NAMALWA (cell line): ENCODE results near the gene ABCC10.

Experiments
- DNase-seq: peaks from one replicate; pipeline ENCODE4 v3.0.0-alpha.2; 2015; ENCODE audit warnings: low spot score

Gene ABCC10

DNA sequence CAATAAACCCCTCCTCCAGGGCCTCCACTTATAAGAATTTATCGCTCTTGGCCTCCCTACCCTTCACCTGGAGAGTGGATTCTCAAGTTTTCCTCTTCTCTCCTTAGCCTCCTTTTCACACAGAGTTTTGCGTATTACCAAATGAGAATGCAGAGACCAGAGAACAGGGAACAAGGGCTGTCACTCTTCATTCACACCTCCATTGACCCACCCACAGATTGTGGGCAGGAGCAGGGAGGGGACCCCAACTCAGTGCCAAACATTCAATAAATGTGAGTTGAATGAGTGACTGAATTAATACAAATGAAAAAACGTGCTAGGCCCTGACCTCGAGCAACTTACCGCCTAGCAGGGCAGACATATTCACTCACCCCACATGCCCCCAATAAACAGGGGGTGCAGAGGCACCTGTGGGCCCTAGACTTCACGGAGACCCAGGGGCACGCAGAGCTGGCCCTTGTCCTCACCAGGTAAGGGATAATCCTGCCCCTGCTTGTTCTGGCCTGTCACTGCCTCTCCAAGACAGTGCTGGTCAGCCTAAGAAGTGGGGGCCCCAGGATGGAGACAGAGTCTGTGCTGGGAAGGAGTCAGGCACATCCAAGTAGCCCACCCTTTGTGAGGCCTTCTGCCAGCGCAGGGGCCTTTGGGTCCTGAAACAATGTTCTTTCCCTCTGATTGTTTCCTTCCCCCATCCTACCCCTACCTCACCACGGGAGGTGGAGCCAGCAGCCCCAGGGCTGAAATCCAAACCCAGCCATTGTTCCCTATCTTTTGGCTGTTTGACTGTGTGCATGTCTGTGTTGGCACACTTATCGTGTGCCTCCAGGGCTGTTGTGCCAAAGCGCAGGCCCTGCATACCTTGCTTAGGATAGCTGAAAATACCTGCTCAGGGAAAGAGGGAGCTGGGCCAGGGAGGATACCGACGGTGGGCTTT lies 41.7 kb downstream of the ABCC10 start:
- no peak for DNase-seq

DNA sequence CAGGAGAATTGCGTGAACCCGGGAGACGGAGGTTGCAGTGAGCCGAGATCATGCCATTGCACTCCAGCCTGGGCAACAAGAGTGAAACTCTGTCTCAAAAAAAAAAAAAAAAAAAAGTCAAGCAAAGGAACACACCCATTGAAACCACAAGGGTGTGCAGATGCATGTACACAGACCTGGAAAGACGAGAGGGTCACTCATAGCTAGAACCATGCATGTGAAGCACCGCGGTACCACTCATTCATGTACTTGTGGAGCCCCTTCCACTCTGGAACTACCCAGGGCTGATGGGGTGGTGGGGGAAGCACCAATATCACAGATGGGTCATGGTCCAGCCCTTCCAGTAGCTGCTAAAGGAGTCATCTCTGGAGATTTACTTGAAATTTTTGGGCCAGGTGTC lies 42.6 kb downstream of the ABCC10 start:
- no peak for DNase-seq

DNA sequence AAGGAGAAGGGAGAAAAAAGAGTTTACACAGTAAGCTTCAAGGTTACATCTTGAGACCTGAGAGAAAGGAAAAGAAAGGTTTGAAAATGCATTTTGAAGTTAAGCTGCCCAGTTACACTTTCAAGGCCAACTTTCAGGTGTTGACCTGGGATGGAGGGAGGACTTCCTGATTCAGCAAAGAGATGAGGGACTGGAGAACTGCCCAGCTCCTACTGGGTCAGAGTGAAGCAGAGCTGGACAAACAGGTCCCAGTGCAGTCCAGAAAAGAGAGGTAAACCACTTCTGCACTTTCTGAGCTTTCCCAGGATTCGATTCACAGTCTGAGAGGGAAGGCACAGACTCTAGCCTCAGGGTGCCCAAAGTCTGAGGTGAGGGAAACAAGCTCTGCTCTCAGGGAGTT lies 44.1 kb downstream of the ABCC10 start:
- DNase-seq = no peak

DNA sequence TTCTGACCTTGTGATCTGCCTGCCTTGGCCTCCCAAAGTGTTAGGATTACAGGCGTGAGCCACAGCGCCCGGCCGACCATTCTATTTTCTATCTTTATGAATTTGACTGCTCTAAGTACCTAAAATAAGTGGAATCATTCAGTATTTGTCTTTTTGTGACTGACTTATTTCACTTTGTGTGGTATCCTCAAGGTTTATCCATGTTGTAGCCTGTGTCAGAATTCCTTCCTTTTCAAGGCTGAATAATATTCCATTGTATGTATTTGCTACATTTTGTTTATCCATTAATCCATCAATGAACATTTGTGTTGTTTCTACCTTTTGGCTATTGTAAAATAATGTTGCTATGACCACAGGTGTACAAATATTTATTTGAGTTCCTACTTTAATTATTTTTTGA lies 45.2 kb downstream of the ABCC10 start:
- no peak for DNase-seq

DNA sequence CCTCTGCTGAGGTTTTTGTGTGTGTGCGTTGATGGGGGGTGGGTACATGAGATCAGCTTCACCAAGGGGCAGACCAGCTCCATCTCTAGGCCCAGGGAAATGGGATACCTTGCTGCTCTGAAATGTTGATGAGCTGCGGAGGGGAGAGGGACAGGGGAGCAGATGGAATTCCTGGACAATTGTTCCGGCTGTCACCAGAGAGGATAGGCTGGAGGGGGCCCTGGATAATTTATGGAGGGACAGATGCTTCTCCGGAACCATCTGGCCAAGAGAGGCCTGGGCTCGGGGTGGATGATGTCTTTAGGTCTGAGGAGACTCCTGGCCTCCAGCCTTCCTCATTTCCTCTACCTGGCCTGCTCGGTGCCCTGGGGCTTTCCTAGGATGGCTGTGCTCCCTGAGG lies 48.2 kb downstream of the ABCC10 start:
- DNase-seq = no peak

DNA sequence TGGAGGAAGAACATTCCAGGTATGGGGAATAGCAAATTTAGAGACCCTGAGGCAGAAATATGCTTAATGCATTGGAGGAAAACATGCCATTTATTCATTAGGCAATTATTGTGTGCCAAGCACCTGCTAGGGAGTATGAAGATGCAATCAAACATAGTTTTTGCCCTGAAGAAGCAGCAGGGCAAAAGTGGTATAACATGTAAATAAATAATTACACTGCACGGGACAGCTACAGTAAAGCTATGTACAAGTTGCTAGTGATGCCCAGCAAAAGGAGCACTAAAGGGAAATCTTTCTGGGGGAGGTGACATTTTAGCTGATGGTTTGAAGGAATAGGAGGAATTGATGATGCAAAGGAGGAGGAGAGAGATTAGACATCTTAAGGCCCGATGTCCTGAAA lies 49.4 kb downstream of the ABCC10 start:
- peak; percentile 67 for DNase-seq

DNA sequence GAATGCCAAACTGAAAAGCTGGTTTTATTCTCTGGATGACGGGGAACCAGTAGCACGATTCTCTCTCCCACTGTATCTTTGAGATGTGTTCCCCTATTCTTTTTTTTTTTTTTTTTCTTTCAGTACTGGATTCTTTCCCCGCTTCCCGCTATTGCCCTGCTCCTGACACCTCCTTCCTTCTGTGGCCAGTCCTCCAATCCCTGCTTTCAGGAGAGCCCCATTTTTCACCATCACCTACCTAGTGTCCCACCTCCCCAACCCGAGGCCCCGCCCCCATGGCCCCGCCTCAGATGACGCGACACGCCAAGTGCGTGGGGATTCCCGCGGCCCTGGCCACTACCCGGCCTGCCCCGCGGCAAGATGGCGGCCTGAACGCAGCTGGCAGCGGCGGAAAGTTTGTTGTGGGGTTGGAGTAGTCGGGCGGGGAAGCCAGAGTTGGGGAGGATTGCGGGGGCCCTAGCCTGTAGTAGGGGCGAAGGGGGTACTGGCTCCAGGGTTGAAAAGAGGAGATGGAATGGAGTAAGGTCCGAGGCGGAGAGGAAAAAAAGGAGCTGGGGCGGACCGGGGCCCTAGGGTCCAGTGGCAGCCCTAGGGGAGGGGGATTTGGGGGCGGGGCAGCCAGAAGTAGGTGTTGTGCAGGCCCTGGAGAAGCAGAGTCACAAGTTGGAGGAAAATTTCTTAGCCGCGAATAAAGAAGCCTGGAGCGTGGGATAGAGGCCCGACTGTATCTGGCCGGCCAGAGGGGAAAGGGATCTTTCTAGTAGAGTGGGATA lies 50.1 kb downstream of the ABCC10 start, which contains the start of gene TJAP1:
TSS of gene TJAP1 (plus strand) at position 336 of the 773 bp plus-strand sequence. CDS start 21,432 bp downstream, outside the sequence.
- DNase-seq = peak; percentile 92

DNA sequence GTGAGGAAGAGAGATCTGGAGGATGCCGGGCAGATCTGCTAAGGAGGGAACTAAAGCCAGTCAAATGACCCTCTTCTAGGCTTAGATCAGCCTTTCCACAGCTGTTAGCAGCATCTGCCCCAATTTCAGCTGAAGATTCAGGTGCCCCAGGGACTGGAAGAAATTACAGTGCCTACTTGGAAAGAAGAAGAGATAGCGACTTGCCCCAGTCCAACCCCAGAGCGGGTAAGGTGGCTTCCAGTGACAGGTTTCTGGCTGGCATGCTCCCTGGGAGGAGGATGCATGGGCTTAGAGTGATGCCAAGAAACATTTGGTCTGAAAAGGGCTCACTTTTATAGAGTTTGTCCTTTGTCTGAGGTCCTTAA lies 50.6 kb downstream of the ABCC10 start:
- peak; percentile 52 for DNase-seq

DNA sequence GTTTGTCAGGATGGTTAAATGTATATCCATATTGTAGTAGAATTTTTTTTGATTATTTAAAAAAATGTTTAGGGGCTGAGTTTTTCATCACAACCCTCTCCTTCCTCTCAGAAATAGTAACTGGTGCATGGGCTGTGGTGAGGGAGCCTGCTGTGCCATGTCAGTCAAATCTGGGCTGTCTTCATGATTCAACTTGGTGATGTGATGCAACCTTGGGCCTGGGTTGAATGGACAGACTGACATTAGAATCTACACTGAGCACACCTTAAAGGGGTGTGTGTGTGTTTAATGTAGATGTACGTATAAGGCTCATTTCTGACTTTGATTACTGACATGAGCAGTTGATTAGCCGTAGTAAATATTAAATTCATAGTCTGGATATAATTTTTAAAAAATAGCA lies 53.7 kb downstream of the ABCC10 start:
- DNase-seq = no peak

DNA sequence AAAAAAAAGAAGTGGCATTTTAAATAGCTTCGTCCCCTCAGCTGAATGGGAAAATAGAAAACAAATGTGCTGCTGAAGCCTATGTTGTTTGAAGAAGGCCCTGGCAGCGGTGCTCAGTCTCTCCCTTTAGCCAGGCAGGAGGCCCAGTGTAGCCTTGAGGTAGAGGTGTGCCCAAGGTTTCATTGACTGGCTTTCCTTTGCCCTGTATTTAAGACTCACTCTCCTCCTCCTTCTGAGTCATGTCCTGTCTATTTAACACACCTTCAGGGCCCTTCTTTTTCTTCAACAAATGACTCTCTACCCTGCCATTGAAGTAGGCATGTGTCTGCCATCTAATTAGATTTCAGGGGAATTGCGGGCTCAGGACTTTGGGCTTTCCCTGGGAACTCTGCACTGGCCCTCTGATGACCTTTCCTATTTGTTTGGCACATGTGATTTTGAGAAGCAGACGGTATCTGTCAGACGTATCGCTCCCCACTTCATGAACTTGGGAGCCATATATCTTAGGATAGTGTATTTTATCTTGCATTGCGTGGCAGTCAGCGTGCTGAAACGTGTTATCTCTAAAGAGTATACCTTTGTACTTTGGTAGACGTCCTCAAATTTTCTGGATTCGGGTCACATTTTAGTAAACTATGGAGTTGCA lies 54.4 kb downstream of the ABCC10 start:
- DNase-seq = no peak

DNA sequence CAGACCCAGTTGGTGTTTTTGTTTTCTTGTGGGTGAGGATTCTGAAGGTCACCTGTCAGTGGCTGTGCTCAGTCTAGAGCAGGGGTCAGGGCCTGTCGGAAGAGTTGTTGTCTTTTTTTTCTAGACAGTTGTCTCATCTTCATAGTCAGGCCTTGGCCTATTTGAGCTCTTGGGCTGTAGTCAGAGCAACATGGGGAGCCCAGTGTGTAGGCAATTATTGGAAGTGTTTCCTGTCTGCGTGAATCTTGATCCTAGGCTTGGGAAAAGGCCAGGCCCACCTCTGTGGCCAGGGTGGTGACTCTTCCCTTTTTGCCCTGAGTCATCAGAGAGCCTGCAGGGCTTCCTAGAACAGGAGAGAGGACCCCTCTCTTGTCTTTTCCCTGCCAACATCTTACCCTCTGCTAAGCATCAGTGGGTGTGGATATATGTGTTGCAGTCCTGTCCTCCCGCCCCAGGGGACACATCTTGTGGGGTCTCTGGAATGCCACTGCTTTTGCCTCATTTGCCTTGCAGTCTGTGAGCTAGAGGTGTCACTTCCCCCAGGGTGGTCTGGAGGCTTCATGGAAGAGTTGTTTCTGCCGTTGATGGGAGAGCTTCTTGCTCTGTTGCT lies 61.4 kb downstream of the ABCC10 start:
- no peak for DNase-seq

DNA sequence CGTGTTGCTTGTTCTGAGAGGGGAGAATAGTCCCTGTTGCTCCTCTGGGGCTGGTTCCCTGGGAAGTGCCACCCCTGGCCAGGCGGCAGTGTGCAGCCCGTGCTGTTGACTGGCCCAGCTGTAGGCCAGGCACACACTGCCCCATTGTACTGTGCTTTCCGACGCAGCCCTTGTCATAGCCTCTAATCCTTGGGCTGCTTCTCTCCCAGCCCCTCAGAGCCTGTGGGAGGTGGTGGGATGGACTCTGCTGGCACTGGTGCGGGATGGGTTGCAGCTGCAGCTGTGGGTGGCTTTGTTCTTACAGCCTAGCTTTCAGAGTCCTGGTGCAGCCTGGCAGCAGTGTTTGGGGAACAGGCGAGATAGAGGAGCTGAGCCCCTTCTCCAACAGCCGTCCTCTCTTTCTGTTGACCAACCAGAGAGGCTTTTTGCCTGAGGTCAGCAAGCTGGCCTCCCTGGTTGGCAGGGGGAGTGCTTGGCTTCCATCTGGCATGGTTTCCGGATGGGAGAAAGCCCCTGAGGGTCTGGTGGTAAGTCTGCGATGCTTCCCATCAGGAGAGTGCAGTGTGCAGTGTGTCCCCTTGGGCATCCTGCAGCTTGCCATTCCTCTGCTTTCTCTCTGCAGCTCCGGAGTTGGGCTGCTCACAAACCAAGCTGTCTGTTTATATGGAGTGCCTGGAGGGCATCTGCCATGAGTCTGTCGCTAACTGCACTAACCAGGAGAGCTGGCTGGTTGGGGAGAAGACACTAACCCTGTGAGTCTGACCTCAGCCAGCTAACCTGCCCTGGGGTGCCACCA lies 62.1 kb downstream of the ABCC10 start:
- no peak for DNase-seq

DNA sequence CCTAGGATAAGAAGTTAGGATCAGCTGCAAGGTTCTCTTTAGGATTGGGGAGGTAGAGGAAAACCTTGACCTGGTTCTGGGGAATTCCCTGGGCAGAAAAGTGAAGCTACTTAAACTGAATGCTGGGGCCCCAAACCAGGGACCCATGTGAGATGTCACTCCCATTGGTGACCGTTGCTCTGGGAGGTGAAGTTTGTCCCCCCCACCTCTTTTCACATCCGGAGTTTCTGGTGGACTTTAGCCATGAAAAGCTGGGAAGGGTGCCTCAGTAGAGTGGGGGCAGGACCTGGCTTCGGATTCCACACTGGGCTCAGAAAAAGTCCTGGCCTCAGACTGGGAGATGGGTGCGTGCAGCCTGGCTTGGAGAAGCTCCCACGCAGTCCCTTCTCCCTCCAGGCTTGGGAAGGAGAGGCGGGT lies 63.2 kb downstream of the ABCC10 start:
- DNase-seq = no peak

DNA sequence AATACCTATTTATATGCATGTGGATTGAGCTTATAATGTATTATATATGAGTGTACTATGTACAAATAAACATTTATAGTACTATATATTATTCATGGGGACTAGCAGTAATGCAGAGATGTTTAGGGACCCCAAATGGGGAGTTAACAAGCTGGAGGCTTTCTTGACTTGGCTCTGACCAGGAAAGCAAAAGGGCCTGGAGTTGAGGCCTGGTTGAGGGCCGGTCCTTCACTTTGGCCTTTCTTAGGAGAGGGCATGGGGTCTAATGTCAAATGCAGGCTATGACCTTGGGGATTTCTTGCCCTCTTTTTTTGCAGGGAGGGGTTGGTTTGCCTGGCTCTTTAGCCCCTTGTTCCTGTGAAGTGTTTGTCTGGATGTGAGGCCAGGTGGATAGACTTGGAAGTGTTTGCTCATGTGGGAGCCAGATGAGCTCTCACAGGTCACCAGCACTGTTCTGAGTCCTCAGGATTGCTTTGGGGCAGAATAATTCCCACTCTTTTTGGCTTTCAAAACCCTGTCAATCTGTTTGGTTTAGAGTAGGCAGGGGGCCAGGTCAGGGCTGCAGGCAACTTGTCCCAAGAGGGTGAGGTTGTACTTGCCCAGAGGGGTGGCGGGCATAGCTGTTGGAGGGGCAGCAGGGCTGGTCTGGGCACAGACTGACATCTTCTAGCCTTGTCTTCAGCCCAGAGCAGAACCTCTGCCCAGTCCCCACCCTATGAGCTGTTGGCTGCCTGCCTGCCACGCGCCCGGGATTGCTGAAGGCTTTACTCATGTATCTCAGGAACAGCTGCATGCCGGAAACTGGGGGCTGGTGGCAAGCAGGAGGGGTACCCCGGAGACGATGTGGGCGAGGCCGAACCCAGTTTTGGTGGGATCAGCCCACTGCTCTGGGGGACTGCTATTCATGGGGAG lies 64.7 kb downstream of the ABCC10 start:
- DNase-seq = no peak

DNA sequence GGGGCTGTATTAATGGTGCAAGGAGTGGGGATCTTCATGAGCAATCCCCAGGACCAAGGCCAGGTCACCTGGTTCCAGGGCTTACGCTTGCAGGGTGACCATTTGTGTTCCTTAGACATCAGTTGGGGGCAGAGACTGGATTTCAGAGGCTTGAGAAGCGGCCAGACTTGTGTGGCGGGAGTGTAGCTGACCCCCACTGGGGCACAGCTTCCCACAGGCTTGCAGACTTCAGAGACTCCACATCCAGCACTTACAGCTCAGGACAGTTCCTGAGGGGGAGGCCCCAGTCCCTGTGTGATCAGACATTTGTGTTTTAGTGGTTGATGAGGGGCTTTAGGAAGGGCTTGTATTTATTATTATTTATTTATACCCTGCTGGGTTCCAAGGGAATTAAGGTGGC lies 65.3 kb downstream of the ABCC10 start:
- DNase-seq = no peak

DNA sequence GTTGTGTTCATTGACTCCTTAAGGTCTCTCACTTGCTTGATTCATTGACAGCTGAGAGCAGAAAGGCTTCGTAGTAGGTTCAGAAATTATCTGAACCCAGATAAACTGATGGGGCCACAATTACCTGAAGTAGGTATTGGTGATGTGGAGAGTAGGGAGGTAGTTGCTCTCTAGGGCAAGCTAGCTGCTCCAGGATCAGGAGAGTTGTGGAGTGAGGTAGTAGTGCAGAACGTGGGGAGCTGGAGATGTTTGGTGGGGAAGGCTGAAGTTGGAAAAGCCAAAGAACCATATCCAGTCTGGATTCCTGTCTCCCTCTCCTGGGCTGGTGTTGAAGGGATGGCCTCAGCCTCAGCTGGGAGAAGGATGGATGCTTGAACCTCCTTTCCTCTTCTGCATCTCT lies 65.9 kb downstream of the ABCC10 start:
- no peak for DNase-seq

DNA sequence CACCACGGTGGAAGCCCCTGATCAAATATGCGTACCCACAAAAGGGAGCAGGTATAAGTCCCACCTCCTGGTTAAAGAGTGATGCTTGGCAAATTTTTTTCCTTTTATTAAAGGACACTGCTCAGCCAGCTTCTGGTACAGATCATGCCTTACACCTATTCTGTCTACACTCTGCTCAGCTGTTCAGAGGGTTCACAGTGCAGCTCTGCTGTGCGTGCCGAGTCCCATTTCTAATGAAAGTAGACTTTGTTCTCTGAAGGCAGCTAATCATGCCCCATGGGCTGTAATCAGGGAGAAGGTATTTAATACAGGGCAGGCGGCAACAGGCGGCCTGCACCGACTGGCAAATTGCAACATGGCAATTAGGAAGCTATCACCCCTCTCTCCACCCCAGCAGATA lies 66.5 kb downstream of the ABCC10 start:
- no peak for DNase-seq

DNA sequence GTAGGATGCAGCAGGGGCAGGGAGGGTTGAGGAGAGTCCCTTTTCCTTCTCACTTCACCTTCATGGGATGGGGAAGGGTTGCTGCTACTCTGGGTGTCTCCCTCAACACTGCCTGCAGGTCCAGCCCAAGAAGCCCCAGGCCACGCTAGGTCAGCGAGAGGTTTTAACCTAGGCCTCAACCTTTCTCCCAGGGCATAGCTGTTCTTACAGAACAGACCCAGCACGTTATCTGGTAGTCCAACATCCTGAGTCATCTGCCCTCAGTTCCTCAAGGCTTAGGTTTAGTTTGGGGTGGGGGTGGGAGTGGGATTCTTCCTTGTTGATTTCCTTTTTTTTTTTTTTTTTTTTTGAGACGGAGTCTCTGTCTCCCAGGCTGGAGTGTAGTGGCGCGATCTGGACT lies 67.0 kb downstream of the ABCC10 start:
- no peak for DNase-seq

DNA sequence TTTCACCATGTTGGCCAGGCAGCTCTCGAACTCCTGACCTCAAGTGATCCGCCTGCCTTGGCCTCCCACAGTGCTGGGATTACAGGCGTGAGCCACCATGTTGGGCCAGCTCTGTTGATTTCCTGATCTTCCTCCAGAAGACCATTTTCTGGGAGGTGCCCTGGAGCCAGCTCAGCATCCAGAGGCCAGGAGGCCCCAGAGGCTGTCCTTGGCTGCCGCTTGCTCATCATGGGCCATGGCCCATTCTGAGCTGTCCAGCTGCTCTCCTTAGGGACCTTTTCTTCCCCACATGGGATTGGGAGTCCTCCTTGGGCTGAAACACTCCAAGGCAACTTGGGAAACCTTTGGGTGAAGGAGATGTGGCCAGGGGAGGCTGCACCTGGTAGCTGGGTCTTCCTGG lies 67.4 kb downstream of the ABCC10 start:
- no peak for DNase-seq

DNA sequence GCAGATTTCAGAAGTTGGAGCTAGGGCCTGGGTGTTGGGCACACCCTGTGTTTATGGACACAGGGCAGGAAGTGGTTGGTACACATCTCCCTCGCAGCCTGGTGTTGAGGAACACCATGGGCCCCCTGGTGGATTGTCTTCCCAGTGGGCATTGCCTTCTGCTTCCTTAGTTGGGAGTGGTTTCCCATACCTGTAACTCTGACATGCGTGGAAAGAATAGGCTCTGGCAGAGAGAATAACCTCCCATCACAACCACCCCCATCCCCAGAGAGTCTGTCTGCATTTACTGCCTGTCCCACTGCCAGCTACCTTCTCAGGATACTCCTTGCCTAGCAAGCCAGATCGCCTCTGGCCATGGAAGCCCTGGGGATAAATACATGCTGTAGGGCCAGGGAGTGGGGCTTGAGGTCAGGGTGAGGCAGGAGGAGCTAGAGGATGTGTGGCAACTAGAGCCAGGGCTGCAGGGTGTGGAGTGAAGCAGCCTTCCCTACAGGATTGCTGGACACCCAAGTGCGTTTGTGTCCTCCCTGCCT lies 68.1 kb downstream of the ABCC10 start:
- no peak for DNase-seq
